ENCODE results near the gene CYTH4.
"Not testable (repeated sequence)": the region's sequence is repeated elsewhere in the genome, so short reads cannot be mapped to it uniquely, and the experiment has no call there.

The CYTH4 gene

GRCh38 chr22:37282385-37282677 lies at the start of gene CYTH4:
CYTH4 (plus strand) TSS chr22:37282508; CDS start chr22:37282570, 62 bp downstream.
- DNase-seq, result peak; percentile 78

GRCh38 chr22:37233371-37233750 lies 48.9 kb upstream of the CYTH4 start:
- not testable (repeated sequence) for DNase-seq

GRCh38 chr22:37233751-37234631 lies 48.3 kb upstream of the CYTH4 start:
- no peak for DNase-seq

- DNase-seq, result no peak
These were observed 47.3 kb upstream of the CYTH4 start for GRCh38 chr22:37234736-37235711.

- DNase-seq, result no peak
These were observed 46.3 kb upstream of the CYTH4 start for GRCh38 chr22:37235897-37236607.

GRCh38 chr22:37237371-37238268 lies 44.7 kb upstream of the CYTH4 start:
- DNase-seq, result no peak

- no peak for DNase-seq
These were observed 42.7 kb upstream of the CYTH4 start for GRCh38 chr22:37239336-37240239.

GRCh38 chr22:37240240-37240940 lies 41.9 kb upstream of the CYTH4 start:
- DNase-seq, result no peak

GRCh38 chr22:37240941-37241320 lies 41.4 kb upstream of the CYTH4 start:
- no peak for DNase-seq

GRCh38 chr22:37241351-37242142 lies 40.8 kb upstream of the CYTH4 start:
- DNase-seq, result peak; percentile 48

GRCh38 chr22:37242395-37242918 lies 39.9 kb upstream of the CYTH4 start:
- peak; percentile 92 for DNase-seq

GRCh38 chr22:37243402-37244113 lies 38.8 kb upstream of the CYTH4 start:
- no peak for DNase-seq

- DNase-seq, result peak; percentile 90
These were observed 38.0 kb upstream of the CYTH4 start, which contains the start of gene RAC2 for GRCh38 chr22:37244114-37244921. RAC2 (minus strand) TSS chr22:37244269; CDS start chr22:37244148, 121 bp downstream.

- no peak for DNase-seq
These were observed 37.2 kb upstream of the CYTH4 start for GRCh38 chr22:37244922-37245722.

- DNase-seq, result no peak
These were observed 36.6 kb upstream of the CYTH4 start for GRCh38 chr22:37245740-37246139.

- no peak for DNase-seq
These were observed 34.1 kb upstream of the CYTH4 start for GRCh38 chr22:37248251-37248650.

GRCh38 chr22:37249986-37250385 lies 32.3 kb upstream of the CYTH4 start:
- no peak for DNase-seq
